HFFc6 (cell line): ENCODE data around the gene HOXD10. TPM values are rescaled to one million over a fixed set of nuclear protein-coding genes. Genes with fewer than 3 reads are reported as not detected.

ENCODE experiments used
- DNase-seq: peaks from one replicate; pipeline ENCODE4 v3.0.0-alpha.2; 2018
- H3K27ac Mint-ChIP-seq: 2 replicates; pipeline ENCODE4 v1.8.0; 2020; ENCODE audit warnings: mild to moderate bottlenecking, mixed read lengths
- H3K27me3 Mint-ChIP-seq: 2 replicates; pipeline ENCODE4 v1.8.0; 2021; ENCODE audit warnings: mild to moderate bottlenecking, moderate library complexity, mixed read lengths; ENCODE audit not compliant: insufficient read depth
- H3K36me3 Mint-ChIP-seq: 2 replicates; pipeline ENCODE4 v1.8.0; 2021; ENCODE audit warnings: low read depth, mixed read lengths
- H3K4me1 Mint-ChIP-seq: 2 replicates; pipeline ENCODE4 v1.8.0; 2020; ENCODE audit warnings: low read depth, mixed read lengths
- H3K4me3 Mint-ChIP-seq: 2 replicates; pipeline ENCODE4 v1.8.0; 2020; ENCODE audit warnings: mild to moderate bottlenecking, moderate library complexity, mixed read lengths
- H3K9me3 Mint-ChIP-seq: 2 replicates; pipeline ENCODE4 v1.8.0; 2020; ENCODE audit warnings: mild to moderate bottlenecking, mixed read lengths
- CTCF ChIP-seq: fragments of 200-600 bp; sonication (generic); IDR thresholded peaks from 2 replicates; pipeline ENCODE4 v1.5.0; 2021; ENCODE audit warnings: antibody characterized with exemption, mild to moderate bottlenecking
- total RNA-seq, 6 experiments: library from RNA; stranded (reverse); fragmentation: NEBNext Ultra II Directional; extraction: Animal tissue kit (Norgen Biotek cat#: 25700); gene quantifications; 2 replicates in 1 of 6; 3 replicates in 5 of 6; pipeline ENCODE4 v1.2.3, GENCODE V29; 2021

HOXD10 gene
- total RNA-seq, 6 experiments from 2014 or later: 10.9 to 14.5 (median 12.8) TPM

- TF ChIP-seq CTCF: peak; percentile 84
- peak overlapping the region; percentile 90 for H3K4me3 Mint-ChIP-seq
- peaks cover 50% of the 10 kb centered on the region for H3K27me3 Mint-ChIP-seq
- H3K4me1 Mint-ChIP-seq: peaks cover 16% of the 10 kb centered on the region
- peaks cover 9% of the 10 kb centered on the region for H3K9me3 Mint-ChIP-seq
- no peak for DNase-seq
- H3K27ac Mint-ChIP-seq: no peak overlapping the region
- no peaks in the 10 kb centered on the region for H3K36me3 Mint-ChIP-seq
These were observed 28.3 kb upstream of the HOXD10 start for GRCh38 chr2:176088048-176088936.

- Mint-ChIP-seq H3K36me3 (peaks cover 8% of the 10 kb centered on the region; the same call in 1 of the 2 replicates), H3K27ac (no peak overlapping the region), H3K4me1 (peaks cover 24% of the 10 kb centered on the region), H3K9me3 (no peaks in the 10 kb centered on the region), H3K27me3 (peaks cover 50% of the 10 kb centered on the region), H3K4me3 (no peak overlapping the region)
- DNase-seq: no peak
- TF ChIP-seq CTCF: no peak
These were observed 27.4 kb upstream of the HOXD10 start for GRCh38 chr2:176088937-176089842.

GRCh38 chr2:176089843-176090395 lies 26.7 kb upstream of the HOXD10 start:
- Mint-ChIP-seq H3K9me3 (no peaks in the 10 kb centered on the region), H3K27me3 (peaks cover 46% of the 10 kb centered on the region), H3K27ac (no peak overlapping the region), H3K36me3 (peaks cover 8% of the 10 kb centered on the region; the same call in 1 of the 2 replicates), H3K4me3 (no peak overlapping the region), H3K4me1 (peaks cover 17% of the 10 kb centered on the region)
- TF ChIP-seq CTCF: no peak
- no peak for DNase-seq

- Mint-ChIP-seq H3K27me3 (peaks cover 38% of the 10 kb centered on the region), H3K4me3 (no peak overlapping the region), H3K36me3 (peaks cover 8% of the 10 kb centered on the region; the same call in 1 of the 2 replicates), H3K27ac (no peak overlapping the region), H3K9me3 (no peaks in the 10 kb centered on the region), H3K4me1 (peaks cover 16% of the 10 kb centered on the region)
- TF ChIP-seq CTCF: no peak
- DNase-seq: no peak
These were observed 25.7 kb upstream of the HOXD10 start for GRCh38 chr2:176090862-176091261.
